Measurements from ENCODE around the gene BFAR. TPM values are rescaled to one million over a fixed set of nuclear protein-coding genes. Genes with fewer than 3 reads are reported as not detected.

Gene BFAR, protein sequence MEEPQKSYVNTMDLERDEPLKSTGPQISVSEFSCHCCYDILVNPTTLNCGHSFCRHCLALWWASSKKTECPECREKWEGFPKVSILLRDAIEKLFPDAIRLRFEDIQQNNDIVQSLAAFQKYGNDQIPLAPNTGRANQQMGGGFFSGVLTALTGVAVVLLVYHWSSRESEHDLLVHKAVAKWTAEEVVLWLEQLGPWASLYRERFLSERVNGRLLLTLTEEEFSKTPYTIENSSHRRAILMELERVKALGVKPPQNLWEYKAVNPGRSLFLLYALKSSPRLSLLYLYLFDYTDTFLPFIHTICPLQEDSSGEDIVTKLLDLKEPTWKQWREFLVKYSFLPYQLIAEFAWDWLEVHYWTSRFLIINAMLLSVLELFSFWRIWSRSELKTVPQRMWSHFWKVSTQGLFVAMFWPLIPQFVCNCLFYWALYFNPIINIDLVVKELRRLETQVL
- total RNA-seq = 76.2 and 85.6 TPM in 2 replicates

GRCh38 chr16:14632693-14633569, at the start of gene BFAR:
BFAR (plus strand) TSS chr16:14632951; CDS start chr16:14644347, 11,396 bp downstream.

DNA sequence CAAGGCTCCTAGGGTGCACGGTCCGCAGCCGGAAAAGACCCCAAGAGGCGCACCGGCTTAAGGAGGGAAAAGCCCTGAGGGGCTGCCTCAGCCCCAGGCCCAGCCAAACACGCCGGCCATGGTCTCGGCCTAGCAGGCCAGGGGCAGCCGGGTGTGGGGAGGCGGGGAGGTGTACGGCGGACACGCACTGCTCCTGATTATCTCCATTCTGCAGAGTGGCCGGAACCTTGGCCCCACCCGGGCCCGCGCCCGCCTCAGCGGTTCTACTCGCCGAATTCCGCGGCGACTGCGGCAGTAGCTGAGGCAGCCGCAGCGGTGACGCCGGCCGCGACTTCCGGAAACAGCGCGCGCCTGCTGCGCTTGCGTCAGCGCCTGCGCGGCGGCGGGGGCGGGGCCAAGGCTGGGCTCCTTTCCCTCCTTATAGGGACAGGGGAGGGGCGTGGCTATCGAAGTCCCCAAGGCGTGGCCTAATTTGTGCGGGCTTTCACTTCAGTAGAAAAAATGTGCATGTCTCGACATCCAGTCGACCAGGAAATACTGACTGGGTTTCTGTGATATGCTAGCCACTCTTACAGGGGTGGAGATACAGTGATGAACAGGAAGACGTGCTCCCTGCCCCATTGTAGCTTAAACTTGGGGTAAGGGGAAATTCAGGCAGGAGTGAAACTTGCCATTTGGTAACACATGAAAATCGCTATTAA, 2.7 kb upstream of the BFAR start, which contains the start of gene PARN:
TSS of gene PARN (minus strand) at position 342 of the 701 bp plus-strand sequence. CDS start at position 207, 135 bp downstream.

DNA sequence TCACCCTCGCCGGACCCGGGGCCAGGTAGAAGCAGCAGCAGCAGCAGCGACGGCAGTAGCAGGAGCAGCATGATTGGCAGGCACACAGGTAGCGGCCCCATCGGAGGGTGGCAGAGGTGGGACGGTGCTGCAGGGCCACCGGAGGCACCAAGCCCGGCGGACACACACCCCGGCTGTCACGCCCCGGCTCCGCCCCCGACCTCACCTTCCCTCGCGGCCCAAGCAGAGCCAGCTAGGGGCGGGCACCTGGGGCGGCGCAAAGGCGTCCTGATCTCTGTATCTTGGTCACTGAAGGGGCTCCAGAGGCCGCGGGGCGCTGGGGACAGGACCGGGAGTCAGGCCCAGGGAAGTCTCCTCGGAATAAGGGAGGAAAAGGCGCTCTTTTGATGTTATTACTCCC, 61.4 kb downstream of the BFAR start, which contains the start of gene PLA2G10:
TSS of gene PLA2G10 (minus strand) at position 180 of the 400 bp plus-strand sequence. CDS start at position 101, 79 bp downstream.

DNA sequence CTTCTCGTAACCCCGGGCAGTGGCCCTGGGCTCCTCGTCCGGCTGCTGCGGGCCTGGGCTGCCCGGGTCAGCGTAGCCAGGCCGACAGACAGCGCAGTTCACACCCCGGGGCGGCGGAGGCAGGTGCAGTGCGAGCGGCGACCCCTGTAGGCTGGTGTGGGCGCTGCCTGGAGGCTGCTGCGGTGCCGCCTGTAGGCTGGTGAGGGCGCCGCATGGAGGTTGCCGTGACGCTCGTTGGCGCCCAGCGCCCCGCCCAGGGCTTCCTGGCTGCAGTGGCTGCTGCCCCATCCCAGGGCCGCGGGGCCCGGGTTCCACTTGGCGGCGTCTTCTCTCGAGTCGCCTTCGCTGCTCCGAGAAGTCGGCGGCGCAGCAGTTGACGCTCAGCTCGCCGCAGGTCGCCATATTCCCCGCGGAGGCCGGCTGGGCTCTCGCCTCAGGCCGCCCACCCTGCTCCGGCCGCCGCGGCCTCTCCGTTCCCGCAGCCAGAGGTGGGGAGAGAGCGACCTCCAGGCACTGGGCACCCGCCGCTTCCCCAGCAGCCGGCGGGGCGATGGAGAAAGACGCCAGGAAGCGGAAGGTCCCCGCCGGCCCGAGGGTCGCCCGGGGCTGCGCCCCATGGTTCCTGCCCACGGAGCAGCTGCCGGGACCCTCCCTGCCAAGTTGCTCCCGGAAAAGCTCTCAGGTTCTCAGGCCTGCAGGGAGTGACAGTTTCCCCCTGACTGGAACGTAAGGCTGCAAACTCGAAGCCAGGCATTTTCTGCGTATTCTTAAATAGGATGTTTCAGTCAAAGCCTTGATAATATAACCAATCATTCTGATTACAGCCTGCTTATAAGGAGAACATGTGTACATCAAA, 70.6 kb downstream of the BFAR start, which contains the start of gene NPIPA3:
TSS of gene NPIPA3 (plus strand) at position 256 of the 856 bp plus-strand sequence. CDS start 5,533 bp downstream, outside the sequence.

Small RNAs within 50 kb of the gene (small RNA-seq; reads per million reads assigned to genes)
- gene RN7SL274P = not detected
- not detected for gene RNU7-125P

Other genes starting within 250 kb of the BFAR start
- 28.7 and 32.1 TPM in 2 replicates for gene PARN, start 2.7 kb upstream of the BFAR start, total RNA-seq
- gene PLA2G10, start 61.4 kb downstream of the BFAR start, total RNA-seq = not detected in 2 replicates
- gene NPIPA3, start 70.5 kb downstream of the BFAR start, total RNA-seq = 0.73 TPM in 1 of 2 replicates, not detected in the other
- 0.73 TPM in 1 of 2 replicates, not detected in the other for gene NPIPA2, start 109.6 kb downstream of the BFAR start, total RNA-seq
- gene NOMO1, start 200.8 kb downstream of the BFAR start, total RNA-seq = 27.6 and 61.6 TPM in 2 replicates